MM.1S (cell line): Measurements from ENCODE around the gene DNAJC15.

Experiments used
- EZH2 ChIP-seq: fragments of 300-600 bp; sonication (generic); optimal IDR thresholded peaks from 2 replicates; pipeline ENCODE3; 2017; ENCODE audit warnings: low read depth, mild to moderate bottlenecking, antibody characterized with exemption, low read length, mixed read lengths
- EZH2phosphoT487 ChIP-seq: fragments of 300-600 bp; sonication (generic); IDR thresholded peaks from 2 replicates; pipeline ENCODE4 v1.6.1; 2018; ENCODE audit warnings: antibody characterized with exemption, low read length
- TF ChIP-seq, protein P1 (sequence below): fragments of 300-600 bp; sonication (generic); IDR thresholded peaks from 2 replicates; pipeline ENCODE4 v1.5.1; 2016; ENCODE audit warnings: antibody characterized with exemption, low read length, mixed read lengths

DNA sequence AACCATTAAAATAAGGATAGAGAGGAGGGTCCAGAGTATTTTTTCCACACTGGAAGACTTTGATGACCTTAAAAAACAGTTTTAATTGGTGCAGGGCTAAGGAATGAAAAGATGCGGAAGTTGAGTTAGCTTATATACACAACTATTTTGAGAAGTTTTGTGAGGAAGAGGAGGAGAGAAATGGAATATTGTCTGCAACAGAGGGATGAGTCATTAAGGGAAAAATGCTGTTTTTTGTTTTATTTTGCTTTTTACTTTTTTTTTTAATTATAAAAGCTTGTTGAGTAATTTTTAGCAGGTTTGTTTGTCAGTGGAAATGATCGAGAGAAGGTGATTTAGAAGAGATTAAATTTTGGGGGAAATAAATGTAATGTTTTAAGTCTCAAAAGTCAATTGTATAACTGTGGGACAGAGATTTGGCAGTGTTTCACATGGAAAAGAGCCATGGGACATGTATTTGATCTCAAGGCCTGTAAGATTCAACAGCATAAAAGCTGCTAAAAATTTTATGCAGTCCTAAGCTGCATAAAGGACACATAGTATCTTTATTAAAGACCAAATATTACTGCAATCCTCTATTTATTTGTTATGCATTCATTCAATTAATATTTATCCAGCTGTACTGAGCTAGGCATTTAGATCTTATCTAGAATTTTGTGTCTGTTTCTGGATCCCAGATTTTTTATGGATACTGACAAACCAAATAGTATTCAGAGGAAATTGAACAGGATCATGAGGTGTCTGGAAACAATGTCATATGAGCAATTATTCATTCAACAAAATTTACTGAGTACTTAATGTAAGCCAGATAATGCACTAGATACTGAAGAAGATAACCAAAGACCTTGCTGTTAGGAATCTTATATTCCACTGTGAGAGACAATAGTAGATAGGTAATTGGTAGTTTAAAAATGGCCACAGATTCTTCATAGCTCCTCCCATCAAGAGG is 72.7 kb downstream of the DNAJC15 start:
- TF ChIP-seq EZH2: no peak
- TF ChIP-seq, protein P1, sequence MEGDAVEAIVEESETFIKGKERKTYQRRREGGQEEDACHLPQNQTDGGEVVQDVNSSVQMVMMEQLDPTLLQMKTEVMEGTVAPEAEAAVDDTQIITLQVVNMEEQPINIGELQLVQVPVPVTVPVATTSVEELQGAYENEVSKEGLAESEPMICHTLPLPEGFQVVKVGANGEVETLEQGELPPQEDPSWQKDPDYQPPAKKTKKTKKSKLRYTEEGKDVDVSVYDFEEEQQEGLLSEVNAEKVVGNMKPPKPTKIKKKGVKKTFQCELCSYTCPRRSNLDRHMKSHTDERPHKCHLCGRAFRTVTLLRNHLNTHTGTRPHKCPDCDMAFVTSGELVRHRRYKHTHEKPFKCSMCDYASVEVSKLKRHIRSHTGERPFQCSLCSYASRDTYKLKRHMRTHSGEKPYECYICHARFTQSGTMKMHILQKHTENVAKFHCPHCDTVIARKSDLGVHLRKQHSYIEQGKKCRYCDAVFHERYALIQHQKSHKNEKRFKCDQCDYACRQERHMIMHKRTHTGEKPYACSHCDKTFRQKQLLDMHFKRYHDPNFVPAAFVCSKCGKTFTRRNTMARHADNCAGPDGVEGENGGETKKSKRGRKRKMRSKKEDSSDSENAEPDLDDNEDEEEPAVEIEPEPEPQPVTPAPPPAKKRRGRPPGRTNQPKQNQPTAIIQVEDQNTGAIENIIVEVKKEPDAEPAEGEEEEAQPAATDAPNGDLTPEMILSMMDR: no peak
- TF ChIP-seq EZH2phosphoT487: no peak
